Femur (tissue), 1 donor: ENCODE results near the gene DOLPP1.
"Not testable (repeated sequence)": the region's sequence is repeated elsewhere in the genome, so short reads cannot be mapped to it uniquely, and the experiment has no call there.

Source experiments
- DNase-seq: peaks from one replicate; pipeline ENCODE4 v3.0.0-alpha.2; 2017

Gene DOLPP1

DNA sequence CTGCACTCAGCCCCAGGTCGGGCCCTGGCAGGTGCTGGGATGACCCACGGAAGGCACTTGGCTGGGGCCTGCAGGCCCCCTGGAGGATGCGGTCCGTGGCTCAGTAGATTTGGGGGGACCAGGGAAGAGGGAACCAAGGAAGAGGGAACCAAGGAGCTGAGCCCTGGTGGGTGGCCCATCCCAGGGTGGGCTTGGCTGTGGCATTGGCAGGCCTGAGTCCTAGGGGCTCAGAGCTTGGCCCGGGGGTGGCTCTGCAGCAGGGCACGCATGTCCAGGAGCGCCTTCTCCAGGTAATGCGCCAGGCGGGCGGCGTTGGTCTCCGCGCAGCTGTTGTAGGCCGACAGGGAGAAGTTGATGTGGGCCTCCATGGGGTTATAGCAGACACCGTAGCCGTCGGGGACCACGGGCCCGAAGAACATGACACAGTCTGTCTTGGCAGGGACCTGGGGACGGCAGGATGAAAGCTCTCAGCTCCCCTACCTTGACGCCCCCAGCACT, 14.3 kb downstream of the DOLPP1 start:
- no peak for DNase-seq

DNA sequence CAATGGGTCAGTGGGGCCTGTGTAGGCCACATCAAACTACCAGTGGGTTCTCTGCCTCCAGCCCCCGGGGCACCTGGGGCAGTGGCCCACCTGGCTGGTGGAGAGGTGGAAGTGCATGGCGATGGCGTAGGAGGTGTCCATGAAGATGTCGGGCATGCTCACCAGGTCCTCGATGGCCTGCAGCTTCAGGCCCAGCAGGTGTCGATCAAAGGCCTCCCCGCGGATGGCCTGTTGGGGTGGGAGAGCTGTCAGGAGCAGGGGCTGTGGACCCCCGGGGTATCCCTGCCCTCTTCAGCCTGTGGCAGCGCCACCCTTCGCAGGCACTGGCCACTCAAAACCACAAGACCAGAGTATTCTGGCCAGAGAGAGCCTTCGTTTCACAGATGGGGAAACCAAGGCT, 15.0 kb downstream of the DOLPP1 start:
- DNase-seq = no peak

DNA sequence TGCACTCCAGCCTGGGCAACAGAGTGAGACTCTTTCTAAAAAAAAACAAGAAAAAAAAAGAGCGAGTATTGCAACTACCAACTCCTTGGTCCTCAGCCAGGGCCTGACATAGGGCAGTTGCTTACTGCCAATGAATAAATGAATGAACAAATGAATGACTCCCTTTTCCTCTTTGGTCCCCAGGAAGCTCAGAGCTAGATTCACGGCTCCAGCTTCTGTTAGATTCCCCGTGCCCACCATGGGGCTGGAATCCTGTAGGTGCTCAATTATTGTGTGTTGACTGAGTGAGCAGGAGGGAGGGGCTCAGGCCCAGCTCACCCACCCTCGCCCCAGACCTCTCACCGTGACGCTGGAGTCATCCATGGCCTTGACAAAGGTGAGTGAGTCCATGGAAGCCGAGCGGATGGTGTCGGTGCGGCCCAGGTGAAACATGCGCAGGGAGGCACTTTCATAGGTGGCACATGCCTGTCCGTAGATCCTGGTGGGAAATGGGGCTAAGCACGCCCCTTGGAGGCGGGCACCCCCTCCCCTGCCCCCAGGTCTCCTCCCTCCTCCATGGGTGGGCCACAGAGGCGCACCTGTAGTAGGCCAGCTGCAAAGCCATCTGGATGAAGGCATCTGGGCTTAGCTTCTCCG, 16.9 kb downstream of the DOLPP1 start:
- no peak for DNase-seq

DNA sequence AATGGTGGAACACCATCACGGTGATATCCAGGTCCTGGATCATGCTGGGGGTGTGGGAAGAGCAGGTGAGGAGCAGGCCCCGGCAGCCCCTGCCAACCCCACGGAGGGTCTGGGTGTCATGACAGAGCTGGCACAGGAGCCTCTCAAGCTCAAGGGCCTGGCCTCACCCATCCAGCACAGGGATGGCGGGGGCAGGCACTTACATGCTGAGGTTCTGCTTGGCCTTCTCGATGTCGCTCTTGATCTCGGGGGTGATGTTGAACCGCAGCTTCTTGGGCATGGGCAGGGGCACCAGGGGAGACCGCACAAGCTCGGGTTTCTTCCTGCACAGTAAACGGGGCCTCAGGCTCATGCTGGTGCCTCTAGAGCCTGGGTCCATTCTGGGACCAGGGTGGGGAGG, 17.4 kb downstream of the DOLPP1 start:
- DNase-seq = no peak

DNA sequence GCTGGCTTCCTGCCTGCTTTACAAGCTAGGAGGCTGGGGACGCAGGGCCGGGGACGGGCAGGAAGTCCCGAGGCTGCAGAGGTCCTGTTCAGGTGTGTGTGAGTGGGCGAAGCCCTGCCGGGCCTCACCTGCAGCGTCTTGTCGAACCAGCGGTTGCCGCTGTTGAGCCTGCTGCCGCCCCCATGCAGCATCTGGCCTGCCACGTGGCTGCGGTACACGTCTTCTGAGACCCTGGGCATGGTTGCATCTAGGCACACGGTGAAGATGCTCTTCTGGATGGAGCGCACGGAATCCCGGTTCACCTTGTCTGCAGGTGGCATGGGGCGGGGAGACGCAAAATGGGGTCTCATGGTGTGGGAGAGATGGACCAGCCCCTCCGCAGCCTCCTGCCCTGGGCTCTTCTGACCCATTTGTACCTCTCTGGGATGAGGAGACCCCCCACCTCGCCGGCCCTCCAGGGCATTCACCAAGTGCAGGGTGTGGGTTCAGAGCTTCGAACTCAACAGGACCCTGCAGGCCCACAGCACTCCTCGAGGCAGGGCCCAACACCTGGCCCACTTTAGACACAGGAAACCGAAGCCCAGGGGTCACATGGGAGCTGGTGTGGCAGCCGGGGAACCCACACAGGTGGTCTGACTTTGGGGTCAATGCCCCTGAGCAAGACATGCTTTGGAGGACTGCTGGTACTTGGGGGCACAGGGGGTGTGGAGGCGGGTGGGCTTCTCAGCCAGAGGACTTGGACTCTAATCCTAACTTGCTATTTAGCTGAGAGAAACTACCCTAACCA, 19.7 kb downstream of the DOLPP1 start:
- no peak for DNase-seq

DNA sequence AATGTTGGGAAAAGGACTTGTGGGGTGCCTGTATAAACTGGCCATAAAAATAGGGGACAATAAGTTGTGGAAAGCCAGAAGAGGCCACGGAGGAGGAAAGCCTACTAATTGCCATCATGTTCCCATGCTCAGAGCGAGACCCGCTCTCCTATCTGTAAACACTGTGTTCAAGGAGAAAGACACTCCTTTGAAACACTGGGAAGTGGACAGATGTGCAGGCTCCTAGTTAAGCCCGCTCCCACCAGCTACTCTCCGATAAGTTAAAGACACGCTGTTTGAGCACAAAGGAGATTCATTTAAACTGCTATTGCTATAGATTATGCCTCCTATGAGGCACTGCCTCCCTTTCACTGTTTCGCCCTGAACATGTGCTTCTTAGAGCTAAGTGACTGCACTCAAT, 20.4 kb downstream of the DOLPP1 start:
- DNase-seq = no peak

DNA sequence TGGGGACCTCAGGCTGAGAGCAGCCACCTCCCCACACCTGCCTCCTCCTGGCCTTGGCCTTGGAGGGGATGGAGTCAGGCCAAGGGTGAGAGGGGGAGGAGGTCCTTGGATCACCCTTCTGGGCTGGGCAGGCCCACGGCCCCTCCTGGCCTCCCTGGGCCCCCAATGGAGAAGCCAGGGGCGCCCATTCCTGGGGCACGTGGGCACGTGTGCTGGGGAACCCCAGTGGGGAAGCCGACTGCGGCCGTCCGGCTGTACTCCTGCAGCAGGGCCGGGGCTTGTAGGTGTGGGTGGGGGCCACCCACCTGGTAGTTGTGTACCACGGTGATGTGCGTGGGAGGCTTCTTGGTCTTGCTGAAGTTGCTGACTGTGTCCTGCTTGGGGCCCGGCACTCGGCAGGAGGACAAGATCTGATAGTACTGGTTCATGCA, 21.2 kb downstream of the DOLPP1 start:
- no peak for DNase-seq

DNA sequence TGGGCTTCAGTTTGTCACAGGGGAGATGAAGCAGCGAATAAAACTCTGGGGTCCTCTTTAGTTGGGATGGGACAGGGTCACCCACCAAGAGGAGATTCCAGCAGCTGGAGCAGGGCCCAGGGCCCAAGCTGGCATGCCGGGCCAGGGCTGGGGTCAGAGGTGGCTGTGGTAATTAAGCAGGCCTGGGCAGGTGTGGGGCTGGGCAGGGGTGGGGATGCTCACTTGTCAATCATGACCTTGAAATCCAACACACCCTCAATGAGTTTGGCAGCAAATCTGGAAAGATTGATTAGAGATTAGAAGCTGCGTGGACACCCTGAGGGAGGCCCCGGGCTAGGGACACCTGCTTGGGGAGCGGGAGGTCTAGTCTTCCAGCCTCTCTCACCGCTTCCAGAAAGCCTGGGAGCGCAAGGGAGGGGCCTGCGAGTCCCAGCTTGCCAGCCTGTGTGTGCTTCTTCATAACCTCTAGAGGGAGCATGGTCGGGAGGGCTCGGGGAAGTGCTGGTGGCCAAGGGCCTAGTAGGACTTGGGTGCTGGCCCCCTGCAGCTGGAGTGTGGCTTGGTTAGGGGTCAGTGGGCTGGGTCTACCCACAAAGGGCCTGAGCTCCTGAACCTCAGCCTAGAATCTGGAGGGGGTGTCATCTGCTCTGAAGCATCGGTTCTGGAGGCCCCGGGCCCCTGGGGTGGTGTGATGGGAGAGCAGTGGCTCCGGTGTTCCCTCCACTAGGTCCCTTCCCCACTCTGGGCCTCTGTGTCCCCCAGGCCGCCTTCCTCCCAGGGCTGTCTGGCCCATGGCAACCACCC, 22.1 kb downstream of the DOLPP1 start:
- no peak for DNase-seq

DNA sequence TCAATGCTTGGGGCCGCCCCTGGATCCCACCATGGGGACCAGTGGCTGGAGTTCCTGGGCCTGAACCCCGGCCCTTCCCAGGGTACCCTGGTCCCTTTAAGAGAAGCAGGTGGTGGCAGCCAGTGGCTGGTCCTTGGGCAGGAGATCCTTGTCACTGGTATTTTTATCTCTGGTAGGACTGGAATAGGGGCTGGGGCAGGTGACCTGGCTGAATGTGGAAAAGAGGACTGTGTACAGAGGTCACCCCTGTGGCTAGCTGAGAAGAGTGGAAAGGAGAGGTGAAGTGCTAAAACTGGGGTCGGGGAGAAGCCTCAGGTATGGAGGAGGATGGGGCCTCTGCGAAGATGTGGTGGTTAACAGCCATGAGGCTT, 22.7 kb downstream of the DOLPP1 start:
- no peak for DNase-seq

DNA sequence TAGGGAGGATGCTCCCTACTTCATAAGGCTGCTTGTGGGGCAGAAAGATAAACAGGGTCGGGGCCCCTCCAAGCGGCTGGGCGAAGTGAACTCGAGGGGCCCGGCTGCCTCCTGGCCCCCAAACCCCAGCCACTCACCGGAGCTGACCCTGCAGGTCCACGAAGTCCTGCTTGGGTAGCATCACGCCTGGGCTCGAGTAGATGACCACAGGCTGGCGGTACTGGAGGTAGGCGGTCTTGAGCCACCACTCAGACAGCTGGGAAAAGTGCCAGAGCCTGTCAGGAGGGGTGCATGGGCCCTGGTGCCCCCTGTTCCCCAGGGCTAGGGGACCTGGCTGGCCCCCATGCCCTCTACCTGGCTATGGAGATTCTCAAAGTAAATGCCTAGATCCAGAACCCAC, 23.1 kb downstream of the DOLPP1 start:
- no peak for DNase-seq

DNA sequence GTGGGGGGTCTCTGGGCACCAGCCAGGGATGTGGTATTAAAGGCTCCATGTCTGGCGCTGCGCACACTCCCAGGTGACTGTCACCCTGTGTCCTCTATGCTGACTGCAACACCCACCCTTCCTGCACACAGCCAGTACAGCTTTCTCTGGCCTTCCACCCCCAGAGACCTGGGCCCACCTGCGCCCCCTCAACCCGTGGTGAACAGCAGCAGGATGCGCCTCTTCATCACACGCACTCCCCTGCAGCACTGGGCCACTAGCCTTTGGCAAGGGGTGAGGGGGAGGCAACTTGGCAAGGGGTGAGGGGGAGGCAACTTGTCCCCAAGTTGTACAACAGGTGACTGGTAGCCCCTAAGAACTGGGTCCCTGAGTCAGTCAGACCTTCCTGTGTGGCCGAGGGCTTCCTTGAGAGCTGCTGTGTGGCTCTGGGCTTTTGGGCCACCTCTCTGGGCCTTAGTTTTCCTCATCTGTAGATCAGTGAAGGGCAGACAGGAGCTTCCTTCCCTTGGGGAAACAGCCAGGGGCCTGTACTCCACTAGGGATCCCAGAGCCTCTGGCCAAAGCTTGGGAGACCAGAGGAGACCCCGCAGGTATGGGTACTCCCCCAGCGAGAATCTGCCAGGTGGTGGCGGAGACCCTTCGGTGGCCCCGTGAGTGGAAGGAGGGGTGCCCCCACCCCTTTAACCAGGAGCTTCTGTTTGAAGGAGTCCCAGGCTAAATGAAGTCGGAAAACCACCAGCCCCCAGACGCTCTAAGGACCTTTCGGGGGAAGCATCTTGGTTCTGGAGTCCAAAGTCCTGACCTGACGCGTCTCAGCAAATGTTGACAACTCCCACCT, 25.2 kb downstream of the DOLPP1 start:
- DNase-seq = no peak

DNA sequence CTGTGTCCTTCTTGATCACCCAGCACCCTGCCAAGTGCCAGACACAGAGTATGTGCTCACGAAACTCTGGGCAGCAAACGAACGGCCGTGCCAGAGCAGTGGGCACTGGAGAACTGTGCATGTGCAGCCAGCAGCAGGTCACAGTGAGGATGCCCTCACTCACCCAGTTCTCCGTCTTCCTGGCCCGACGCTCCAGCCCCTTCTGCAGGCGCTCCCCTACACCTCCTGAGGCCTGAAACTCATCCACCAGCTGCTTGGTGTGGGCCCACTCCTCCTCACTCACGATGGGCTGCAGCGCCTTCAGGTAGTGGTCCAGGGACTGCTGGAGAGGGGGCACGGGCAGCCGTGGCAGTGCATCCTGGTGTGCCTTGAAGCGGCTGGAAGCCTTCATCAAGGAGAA, 26.7 kb downstream of the DOLPP1 start:
- no peak for DNase-seq

DNA sequence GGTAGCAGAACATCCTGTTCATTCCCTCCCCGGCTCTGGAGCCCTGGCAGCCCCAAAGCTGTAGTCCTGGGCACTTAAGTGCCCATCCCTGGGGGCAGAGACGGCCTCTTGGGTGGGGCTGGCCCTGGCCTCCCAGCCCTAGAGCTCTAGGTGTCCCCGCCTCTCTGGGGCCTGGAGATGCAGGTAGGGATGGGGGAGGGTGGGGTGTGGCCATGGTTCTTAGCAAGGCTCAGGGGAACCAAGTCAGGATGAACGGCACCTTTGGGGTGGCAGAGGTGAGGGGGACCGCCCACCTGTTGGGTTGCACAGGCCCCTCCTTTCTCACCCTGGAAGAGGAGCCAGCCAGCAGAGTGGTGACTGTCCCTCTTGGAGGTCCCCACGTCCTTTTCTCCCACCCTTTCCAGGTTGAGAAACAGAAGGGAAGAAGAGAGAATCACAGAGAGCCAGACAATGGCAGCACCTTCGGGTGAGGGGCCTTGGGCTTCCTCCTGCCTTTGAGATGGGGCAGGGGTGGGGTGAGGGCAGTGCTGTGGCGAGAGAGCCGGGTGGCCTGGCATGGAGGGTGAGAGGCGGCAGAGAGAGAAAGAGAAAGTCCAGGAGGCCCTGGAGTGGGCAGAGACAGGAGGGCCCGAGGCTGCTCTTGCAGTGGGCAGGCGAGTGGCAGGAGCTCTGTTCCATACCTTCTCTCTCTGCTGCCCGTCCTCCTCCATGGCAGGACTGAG, 27.3 kb downstream of the DOLPP1 start:
- no peak for DNase-seq

DNA sequence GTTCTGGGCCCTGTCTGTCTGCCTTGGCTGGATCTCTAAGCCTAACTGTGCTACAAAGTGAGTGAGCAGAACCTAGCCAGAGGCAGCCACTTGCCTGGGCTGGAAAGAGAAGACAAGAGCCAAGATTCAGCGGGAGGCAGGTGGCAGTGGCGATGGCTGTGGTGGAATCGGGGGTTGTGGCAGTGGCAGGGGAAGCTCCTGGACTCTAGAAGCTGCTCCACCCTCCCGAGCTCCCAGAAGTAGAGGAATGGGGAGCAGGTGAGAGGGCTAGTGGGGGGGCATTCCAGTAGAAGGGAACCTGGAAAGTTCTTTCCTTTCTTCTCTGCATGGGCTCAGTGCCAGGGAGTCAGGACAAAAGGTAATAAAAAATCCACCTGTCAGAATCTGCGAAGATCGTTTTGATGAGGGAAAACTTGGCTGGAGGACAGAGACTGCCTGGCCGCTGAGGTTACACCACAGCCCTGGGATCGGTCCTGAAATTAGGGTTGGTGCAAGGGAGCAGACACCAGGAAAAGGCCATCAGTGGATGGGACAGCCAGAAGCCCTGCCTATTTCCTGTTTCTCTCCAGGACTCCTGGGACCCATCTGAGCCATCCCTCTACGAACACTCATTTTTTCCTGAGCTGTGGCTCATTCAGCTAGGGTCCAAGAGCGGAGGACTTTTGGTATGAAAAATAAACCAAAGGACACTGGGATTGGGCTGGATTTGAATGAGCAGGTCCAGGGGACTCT, 28.1 kb downstream of the DOLPP1 start:
- no peak for DNase-seq

DNA sequence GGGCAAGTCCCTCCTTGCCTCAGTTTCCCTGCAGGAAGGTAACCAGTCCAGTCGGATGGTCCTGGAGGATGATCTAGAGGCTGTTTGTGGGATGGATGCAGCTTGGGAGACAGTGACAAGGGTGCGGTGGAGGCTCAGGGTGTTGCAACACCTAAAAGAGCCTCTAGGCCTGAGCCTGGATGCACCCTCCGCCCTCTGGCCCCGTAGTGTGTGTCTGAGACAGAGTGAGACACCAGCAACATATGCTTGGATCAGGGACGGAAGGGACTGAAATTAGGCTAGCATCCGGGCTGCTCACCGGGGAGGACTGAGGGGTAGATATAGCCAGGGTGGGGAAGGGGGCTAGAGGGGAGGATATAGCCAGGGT, 28.6 kb downstream of the DOLPP1 start:
- no peak for DNase-seq

DNA sequence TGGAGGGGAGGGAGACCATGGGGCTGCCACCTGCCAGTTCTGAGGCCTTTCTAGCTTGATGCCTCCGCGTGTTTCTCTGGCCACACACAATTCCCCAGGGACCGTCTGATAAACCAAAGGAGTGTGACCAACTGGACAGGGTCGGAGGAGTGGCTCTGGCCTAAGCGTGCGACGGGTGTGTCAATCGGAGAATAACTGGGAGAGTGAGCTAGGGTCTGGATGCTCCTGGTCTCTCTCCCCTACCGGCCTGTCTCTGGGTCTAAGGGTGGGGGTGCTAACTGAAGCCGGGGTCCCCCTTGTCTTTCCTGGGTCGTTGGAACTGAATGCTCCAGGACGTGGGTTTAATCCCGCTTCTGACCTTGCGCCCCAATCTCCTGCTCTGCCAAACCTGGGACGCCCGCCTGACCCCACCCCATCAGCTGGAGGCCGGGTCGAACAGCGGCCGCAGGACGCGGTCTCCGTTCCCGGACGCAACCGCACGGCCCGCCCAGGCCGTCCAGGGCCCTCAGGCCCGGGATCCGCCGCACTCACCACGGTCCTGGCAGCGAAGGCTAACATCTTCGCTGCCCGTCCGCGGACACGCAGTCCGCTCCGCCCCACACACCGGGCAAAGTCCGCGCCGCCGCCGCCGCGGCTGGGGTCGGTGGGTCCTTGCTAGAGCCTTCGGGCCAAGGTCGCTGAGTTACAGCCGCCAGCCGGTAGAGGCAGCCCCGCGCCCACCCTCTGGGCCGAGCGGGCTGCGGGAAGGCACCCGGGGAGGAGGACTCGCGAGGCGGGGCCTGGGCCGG, 29.2 kb downstream of the DOLPP1 start:
- no peak for DNase-seq

DNA sequence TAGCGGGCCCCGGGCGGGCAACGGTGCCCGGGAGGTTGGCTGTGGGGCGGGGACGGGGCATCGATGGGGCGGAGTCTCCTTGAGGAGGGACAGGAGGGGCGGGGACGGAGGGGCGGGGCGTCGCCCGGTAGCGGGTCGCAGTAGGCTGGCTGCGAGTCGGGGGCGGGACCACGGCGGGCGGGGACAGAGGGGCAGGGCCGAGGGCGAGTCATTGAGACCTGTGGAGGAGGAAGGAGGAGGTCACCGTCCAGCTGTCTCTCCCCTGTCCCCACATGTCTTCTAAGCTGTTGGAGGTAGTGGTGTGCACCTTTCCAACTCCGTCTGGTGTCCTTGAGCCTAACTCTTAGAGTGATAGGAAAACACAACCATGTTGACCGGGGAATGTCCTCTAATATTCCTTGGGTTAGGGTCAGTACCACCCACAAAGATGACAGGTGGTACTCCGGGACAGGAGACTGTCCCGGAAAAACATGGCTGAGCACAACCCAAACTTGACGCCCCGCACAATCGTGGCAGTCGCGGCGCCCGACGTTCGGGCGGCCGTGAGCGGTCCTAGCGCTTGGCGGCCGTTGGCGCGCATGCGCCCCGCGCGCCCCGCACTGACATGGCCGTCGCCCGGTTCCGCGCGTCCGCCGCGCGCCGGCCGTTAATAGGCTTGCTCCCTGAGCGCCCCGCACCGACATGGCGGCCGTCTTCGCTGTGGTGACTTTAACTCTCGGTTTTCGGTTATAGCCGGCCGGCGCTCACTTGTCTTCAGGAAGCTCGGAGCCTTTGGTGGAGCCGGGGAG, 30.0 kb downstream of the DOLPP1 start, which contains the start of the genes CRAT and PTPA:
CRAT (minus strand) TSS at position 54 of the 788 bp plus-strand sequence. CDS start 284 bp downstream, outside the sequence.
PTPA (plus strand) TSS at position 676 of the 788 bp plus-strand sequence. CDS start 186 bp downstream, outside the sequence.
- peak; percentile 99 for DNase-seq

DNA sequence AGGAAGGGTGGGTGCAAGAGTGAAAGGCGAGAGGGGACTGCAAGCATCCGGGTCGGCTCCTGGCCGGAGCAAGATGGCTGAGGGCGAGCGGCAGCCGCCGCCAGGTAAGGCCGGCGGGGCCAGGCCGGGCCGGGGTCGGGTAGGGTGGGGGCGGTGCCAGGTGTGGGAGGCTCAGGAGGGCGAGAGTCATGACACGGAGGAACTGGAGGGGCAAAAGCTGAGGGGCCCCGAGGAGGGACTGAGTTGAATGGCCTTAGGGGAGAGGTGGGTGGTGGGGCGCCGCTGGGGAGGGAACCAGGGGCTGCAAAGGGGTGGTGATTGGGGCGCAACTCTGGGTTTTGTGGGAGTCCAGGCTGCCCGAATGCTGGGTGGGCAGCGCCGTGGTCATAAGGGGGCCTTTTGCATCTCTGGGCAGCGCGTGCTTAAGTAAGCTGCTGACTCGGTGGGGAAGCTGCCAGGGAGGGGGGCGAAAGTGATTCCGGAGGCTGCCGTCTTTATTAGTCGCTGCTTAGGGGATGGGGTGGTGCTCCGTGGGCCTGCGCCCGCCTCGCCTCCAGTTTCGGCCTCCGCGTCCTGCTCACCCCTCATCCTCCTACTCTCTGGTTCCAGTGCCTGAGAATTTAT, 30.7 kb downstream of the DOLPP1 start:
- DNase-seq = peak; percentile 69

DNA sequence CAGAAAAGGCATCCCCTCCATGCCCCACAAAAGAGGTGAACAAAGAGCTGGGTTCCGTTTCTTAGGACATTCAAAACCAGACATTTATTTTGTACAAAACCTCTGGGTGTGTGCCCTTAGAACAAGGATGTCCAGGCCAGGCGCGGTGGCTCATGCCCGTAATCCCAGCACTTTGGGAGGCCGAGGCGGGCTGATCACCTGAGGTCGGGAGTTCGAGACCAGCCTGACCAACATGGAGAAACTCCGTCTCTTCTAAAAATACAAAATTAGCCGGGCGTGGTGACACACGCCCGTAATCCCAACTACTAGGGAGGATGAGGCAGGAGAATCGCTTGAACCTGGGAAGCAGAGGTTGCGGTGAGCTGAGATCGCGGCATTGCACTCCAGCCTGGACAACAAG, 31.6 kb downstream of the DOLPP1 start:
- not testable (repeated sequence) for DNase-seq
